ENCODE data around the gene RCVRN.

The RCVRN gene

GRCh38 chr17:9918804-9919352, 13.8 kb upstream of the RCVRN start:
- TF ChIP-seq, protein P1, sequence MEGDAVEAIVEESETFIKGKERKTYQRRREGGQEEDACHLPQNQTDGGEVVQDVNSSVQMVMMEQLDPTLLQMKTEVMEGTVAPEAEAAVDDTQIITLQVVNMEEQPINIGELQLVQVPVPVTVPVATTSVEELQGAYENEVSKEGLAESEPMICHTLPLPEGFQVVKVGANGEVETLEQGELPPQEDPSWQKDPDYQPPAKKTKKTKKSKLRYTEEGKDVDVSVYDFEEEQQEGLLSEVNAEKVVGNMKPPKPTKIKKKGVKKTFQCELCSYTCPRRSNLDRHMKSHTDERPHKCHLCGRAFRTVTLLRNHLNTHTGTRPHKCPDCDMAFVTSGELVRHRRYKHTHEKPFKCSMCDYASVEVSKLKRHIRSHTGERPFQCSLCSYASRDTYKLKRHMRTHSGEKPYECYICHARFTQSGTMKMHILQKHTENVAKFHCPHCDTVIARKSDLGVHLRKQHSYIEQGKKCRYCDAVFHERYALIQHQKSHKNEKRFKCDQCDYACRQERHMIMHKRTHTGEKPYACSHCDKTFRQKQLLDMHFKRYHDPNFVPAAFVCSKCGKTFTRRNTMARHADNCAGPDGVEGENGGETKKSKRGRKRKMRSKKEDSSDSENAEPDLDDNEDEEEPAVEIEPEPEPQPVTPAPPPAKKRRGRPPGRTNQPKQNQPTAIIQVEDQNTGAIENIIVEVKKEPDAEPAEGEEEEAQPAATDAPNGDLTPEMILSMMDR (conservative IDR thresholded peaks at IDR 0.05; ENCODE audit: low read depth): no peak
- CTCF ChIA-PET: no interaction called here
- no peak for DNase-seq (ENCODE audit: low spot score)
- H3K27ac ChIP-seq: no peak overlapping the region
- POLR2A ChIA-PET (ENCODE audit: low non-redundant PET): no interaction called here

DNA sequence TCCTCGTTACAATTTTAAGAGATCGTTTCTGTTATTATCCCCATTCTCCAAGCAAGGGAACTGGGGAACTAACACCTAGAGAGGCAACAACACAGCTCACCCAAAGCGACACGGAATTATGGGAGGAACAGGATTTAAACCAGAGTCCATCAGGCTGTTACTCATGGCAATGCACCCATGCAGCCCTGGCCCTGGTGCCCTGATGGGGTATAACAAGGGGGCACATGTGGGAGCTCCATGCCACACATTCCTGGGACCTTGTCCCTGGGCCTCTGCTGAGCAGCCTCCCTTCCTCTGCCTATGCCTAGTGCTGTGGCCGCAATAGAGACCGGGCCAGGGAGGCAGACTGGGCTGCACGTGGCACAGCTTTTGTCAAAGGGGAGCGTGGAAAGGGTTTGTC, 13.3 kb upstream of the RCVRN start:
- H3K27ac ChIP-seq: no peak overlapping the region
- POLR2A ChIA-PET (ENCODE audit: low non-redundant PET): no interaction called here
- no peak for DNase-seq (ENCODE audit: low spot score)
- TF ChIP-seq, protein P1 (conservative IDR thresholded peaks at IDR 0.05; ENCODE audit: low read depth): no peak
- CTCF ChIA-PET: no interaction called here

DNA sequence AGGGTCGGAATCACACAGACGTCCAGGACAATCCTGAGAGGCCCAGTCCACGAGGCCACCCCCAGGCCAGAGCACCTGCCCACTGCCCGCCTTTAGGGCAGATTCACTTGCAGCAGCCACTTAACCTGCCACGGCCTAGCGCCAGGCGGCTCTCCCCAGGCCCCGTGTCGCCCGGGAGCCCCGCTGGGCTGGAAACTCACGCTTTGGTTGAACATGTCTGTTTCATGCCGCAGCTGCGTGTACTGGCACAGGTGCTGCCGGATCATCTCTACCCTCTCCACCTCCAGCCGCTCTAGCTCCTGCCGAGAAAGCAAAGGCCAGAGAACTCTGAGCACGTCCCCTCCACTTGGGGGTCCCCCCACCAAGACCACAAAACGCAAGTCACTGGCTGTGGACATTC, 12.7 kb upstream of the RCVRN start:
- POLR2A ChIA-PET (ENCODE audit: low non-redundant PET): no interaction called here

DNA sequence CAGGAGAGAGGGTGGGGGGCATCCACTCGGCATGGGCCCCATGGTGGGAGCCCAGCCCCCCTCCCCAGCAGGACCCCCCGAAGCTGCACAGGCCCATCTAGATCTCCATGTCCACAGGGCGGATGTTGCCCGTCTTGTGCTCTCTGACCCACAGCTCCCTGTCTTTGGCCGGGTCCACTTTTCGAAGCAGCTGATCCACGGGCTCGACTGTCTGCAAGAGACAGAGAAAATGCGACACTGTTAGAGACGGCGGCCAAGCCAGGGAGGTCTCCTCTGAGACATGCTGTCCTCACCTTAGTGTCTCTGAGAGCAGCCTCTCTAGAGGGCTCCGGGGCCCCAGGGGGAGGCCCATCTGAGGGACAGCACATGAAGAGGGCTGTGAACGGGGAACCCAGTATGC, 12.1 kb upstream of the RCVRN start:
- ChIA-PET POLR2A (ENCODE audit: low non-redundant PET) (no interaction called here), CTCF (interaction anchor here (1.3 to 1.4 kb wide), 2 partner anchors 8 to 27 kb away, joined by 3 to 8 read pairs; no protein-coding TSS in a partner anchor)
- H3K27ac ChIP-seq: no peak overlapping the region

More for the DNA sequence above, 12.7 kb upstream of the RCVRN start:
- CTCF ChIA-PET: interaction anchor here (1.4 kb wide), 1 partner anchor 28 kb away, joined by 3 read pairs; no protein-coding TSS in a partner anchor
- H3K27ac ChIP-seq: no peak overlapping the region
- TF ChIP-seq, protein P1 (conservative IDR thresholded peaks at IDR 0.05; ENCODE audit: low read depth): no peak
- DNase-seq (ENCODE audit: low spot score): no peak

DNA sequence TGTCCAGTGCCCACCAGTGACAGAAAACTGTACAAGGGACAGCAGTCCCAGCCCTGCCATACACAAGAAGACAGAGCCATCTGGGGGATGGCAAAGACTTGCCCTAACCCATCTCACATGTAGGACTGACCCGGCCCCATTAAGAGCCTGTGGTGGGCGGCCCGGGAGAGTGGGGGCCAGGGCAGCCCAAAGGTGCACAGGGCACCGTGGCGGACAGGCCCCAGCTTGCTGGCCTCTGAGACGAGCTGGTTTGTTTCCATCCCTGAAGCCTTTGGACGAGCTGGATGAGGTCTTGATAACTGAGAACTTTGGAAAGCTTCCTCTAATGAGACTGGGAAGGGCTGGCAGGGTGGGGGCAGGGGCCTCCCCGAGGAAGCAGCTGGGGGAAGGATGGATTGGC, 11.0 kb upstream of the RCVRN start:
- DNase-seq (ENCODE audit: low spot score): no peak
- no peak overlapping the region for H3K27ac ChIP-seq
- ChIA-PET POLR2A (ENCODE audit: low non-redundant PET) (no interaction called here), CTCF (interaction anchor here (0.7 to 1.3 kb wide), 2 partner anchors 9 to 278 kb away, joined by 4 to 8 read pairs; no protein-coding TSS in a partner anchor)
- TF ChIP-seq, protein P1 (conservative IDR thresholded peaks at IDR 0.05; ENCODE audit: low read depth): no peak

More for the DNA sequence above, 12.1 kb upstream of the RCVRN start:
- DNase-seq (ENCODE audit: low spot score): no peak
- TF ChIP-seq, protein P1 (conservative IDR thresholded peaks at IDR 0.05; ENCODE audit: low read depth): no peak

DNA sequence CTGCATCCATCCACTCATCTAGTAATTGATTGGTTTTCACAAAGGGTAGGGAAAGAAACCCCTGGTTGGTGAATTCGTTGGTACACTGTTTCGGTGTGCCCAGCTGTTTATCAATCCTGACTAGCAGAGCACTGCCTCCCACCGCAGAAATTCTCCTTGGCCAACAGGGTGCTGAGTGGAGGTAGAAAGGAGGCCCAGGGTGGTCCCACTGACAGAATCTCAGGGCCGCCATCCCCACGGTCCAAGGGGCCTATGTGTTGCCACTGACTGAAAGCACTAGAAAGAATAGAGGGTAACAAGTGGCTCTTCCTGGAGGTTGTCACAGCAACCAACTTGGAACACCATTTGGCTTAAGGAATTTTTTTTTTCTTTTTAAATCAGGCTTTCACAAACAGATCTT, 8.4 kb upstream of the RCVRN start:
- POLR2A ChIA-PET (ENCODE audit: low non-redundant PET): no interaction called here
- H3K27ac ChIP-seq: no peak overlapping the region
- no peak for DNase-seq (ENCODE audit: low spot score)
- CTCF ChIA-PET: interaction anchor here (0.7 kb wide), 1 partner anchor 12 kb away, joined by 3 read pairs; no protein-coding TSS in a partner anchor
- TF ChIP-seq, protein P1 (conservative IDR thresholded peaks at IDR 0.05; ENCODE audit: low read depth): no peak

Data from RWPE1 (cell line).